ENCODE data around the gene LRGUK. TPM values are rescaled to one million over a fixed set of nuclear protein-coding genes. Genes with fewer than 3 reads are reported as not detected.

LRGUK gene
- total and polyA plus RNA-seq, 2 experiments from 2014 or later, result 2.4 to 7.1 TPM

DNA sequence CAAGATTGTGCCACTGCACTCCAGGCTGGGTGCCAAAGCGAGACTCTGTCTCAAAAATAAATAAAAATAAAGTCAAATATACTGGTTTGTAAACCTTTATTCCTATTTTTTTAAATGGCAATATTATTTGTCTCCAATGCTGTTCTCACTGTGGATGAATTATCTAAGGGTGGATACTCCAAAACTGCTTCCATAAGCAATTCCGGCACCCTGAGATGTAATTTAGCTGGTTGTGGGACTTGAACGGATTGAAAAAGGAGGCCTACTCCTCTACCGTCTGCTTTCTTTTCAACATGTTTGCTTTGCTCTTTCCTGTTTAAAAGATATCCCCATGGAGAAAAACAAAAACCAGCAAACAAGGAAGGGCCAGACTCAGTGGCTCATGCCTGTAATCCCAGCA, 135.2 kb downstream of the LRGUK start:
- ATAC-seq, result no peak
- no peaks in the 10 kb centered on the region for H3K36me3 Mint-ChIP-seq (ENCODE audit: low read depth)
- peaks cover 3% of the 10 kb centered on the region; the same call in 1 of the 3 replicates for H3K9me3 Mint-ChIP-seq

More for the DNA sequence above, 135.2 kb downstream of the LRGUK start:
- TF ChIP-seq CREB1 (CRISPR knock-in tag; IDR thresholded peaks at IDR 0.05; ENCODE audit: low read depth) (no peak), JUNB (IDR thresholded peaks at IDR 0.05; ENCODE audit: unreplicated experiment) (no peak), ZNF114 (CRISPR knock-in tag; IDR thresholded peaks at IDR 0.05) (no peak), EZH2phosphoT487 (IDR thresholded peaks at IDR 0.05; ENCODE audit: unreplicated experiment) (no peak), ETS1 (IDR thresholded peaks at IDR 0.05) (no peak), NANOG (IDR thresholded peaks at IDR 0.05; ENCODE audit: borderline replicate concordance) (no peak), EZH2 (IDR thresholded peaks at IDR 0.05; ENCODE audit: low read depth, unreplicated experiment) (no peak), ZNF331 (CRISPR knock-in tag; IDR thresholded peaks at IDR 0.05; ENCODE audit: low read depth) (no peak), CTCF (conservative IDR thresholded peaks at IDR 0.05; ENCODE audit: low read depth in 2 of 2) (no peak), ZNF462 (CRISPR knock-in tag; IDR thresholded peaks at IDR 0.05) (no peak), STAT1 (IDR thresholded peaks at IDR 0.05; ENCODE audit: unreplicated experiment) (no peak)
- TF ChIP-seq, protein P1, sequence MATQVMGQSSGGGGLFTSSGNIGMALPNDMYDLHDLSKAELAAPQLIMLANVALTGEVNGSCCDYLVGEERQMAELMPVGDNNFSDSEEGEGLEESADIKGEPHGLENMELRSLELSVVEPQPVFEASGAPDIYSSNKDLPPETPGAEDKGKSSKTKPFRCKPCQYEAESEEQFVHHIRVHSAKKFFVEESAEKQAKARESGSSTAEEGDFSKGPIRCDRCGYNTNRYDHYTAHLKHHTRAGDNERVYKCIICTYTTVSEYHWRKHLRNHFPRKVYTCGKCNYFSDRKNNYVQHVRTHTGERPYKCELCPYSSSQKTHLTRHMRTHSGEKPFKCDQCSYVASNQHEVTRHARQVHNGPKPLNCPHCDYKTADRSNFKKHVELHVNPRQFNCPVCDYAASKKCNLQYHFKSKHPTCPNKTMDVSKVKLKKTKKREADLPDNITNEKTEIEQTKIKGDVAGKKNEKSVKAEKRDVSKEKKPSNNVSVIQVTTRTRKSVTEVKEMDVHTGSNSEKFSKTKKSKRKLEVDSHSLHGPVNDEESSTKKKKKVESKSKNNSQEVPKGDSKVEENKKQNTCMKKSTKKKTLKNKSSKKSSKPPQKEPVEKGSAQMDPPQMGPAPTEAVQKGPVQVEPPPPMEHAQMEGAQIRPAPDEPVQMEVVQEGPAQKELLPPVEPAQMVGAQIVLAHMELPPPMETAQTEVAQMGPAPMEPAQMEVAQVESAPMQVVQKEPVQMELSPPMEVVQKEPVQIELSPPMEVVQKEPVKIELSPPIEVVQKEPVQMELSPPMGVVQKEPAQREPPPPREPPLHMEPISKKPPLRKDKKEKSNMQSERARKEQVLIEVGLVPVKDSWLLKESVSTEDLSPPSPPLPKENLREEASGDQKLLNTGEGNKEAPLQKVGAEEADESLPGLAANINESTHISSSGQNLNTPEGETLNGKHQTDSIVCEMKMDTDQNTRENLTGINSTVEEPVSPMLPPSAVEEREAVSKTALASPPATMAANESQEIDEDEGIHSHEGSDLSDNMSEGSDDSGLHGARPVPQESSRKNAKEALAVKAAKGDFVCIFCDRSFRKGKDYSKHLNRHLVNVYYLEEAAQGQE (IDR thresholded peaks at IDR 0.05; ENCODE audit: unreplicated experiment), result no peak
- H3K4me3 Mint-ChIP-seq, result no peak overlapping the region
- DNase-seq (ENCODE audit: low spot score), result no peak
- H3K4me1 Mint-ChIP-seq, result no peaks in the 10 kb centered on the region
- Histone ChIP-seq H3F3A (replicated peaks; ENCODE audit: low read depth) (no peaks in the 10 kb centered on the region), H3K36me3 (ENCODE audit: insufficient read depth) (no peaks in the 10 kb centered on the region; the same call in 1 of the 2 replicates), H3K27ac (ENCODE audit: low read depth) (no peak overlapping the region), H3K4me3 (no peak overlapping the region), H3K4me1 (ENCODE audit: insufficient read depth) (no peaks in the 10 kb centered on the region), H3K9me2 (ENCODE audit: insufficient read depth) (no peaks in the 10 kb centered on the region), H3K27me3 (ENCODE audit: insufficient read depth) (no peaks in the 10 kb centered on the region), H3K4me2 (no peak overlapping the region), H4K20me1 (replicated peaks; ENCODE audit: insufficient read depth) (no peaks in the 10 kb centered on the region), H2AFZ (no peak overlapping the region), H3K79me2 (replicated peaks; ENCODE audit: insufficient read depth) (no peaks in the 10 kb centered on the region)
- H3K27ac Mint-ChIP-seq, result no peak overlapping the region
- peaks cover 4% of the 10 kb centered on the region for H3K27me3 Mint-ChIP-seq (ENCODE audit: insufficient read depth, low read depth, poor library complexity)
